Loucy (cell line): ENCODE data around the gene FBXW9.

ENCODE experiments used
- EZH2phosphoT487 ChIP-seq: fragments of 200-600 bp; IDR thresholded peaks from 2 replicates; pipeline ENCODE4 v1.6.1; 2018; ENCODE audit warnings: antibody characterized with exemption, mild to moderate bottlenecking, moderate library complexity, borderline replicate concordance
- TF ChIP-seq, protein P1 (sequence below): fragments of 200-600 bp; sonication (generic); conservative IDR thresholded peaks from 2 replicates; pipeline ENCODE4 v1.5.1; 2014; ENCODE audit warnings: mild to moderate bottlenecking, antibody characterized with exemption, low read length

DNA sequence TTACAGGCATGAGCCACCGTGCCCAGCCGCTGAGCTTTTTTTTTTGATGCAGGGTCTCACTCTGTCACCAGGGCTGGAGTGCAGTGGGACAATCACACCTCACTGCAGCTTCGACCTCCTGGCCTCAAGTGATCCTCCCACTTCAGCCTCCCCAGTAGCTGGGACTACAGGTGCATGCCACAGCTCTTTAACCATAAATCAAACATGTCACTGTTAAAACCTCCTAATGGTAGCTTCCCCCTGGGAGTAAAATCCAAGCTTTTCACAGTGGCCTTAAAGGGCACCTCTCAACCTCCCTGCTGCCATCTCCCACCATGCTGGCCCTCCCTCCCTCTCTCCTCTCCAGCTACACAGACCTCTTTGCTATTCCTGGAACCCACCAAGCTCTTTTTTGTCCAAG is 10.6 kb downstream of the FBXW9 start:
- TF ChIP-seq, protein P1, sequence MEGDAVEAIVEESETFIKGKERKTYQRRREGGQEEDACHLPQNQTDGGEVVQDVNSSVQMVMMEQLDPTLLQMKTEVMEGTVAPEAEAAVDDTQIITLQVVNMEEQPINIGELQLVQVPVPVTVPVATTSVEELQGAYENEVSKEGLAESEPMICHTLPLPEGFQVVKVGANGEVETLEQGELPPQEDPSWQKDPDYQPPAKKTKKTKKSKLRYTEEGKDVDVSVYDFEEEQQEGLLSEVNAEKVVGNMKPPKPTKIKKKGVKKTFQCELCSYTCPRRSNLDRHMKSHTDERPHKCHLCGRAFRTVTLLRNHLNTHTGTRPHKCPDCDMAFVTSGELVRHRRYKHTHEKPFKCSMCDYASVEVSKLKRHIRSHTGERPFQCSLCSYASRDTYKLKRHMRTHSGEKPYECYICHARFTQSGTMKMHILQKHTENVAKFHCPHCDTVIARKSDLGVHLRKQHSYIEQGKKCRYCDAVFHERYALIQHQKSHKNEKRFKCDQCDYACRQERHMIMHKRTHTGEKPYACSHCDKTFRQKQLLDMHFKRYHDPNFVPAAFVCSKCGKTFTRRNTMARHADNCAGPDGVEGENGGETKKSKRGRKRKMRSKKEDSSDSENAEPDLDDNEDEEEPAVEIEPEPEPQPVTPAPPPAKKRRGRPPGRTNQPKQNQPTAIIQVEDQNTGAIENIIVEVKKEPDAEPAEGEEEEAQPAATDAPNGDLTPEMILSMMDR = no peak
- no peak for TF ChIP-seq EZH2phosphoT487
